Renal cortex interstitium (tissue), 11 donors: ENCODE results near the gene ALB. TPM values are rescaled to one million over a fixed set of nuclear protein-coding genes. Genes with fewer than 3 reads are reported as not detected.

Experiments used
- DNase-seq, 11 donors: peaks; one replicate each; pipeline ENCODE4 v3.0.0-alpha.2; 2013; ENCODE audit warnings: low read depth in 9 of 11, low spot score in 4 of 11; ENCODE audit errors: extremely low read depth in 1 of 11
- polyA plus RNA-seq, 3 donors: library from polyadenylated mRNA; unstranded; fragments of 120-200 nt; gene quantifications; one replicate each; pipeline ENCODE4 v1.2.1, GENCODE V29; 2013; ENCODE audit not compliant: insufficient read length in 3 of 3

Gene ALB
- polyA plus RNA-seq, 3 donors: 2.3 to 62.3 (median 2.9) TPM

- no peak for DNase-seq
These were observed 39.1 kb downstream of the ALB start for GRCh38 chr4:73443224-73443623.

GRCh38 chr4:73445383-73446335, 41.6 kb downstream of the ALB start:
- no peak for DNase-seq

- peak in 3 of 11 donors; percentile 2 to 11 (median 9) for DNase-seq
These were observed 42.4 kb downstream of the ALB start for GRCh38 chr4:73446336-73446938.

- DNase-seq: no peak
These were observed 43.6 kb downstream of the ALB start for GRCh38 chr4:73447671-73448070.

GRCh38 chr4:73448448-73449203, 44.5 kb downstream of the ALB start:
- no peak for DNase-seq

- DNase-seq: peak in 1 of 11 donors; percentile 2
These were observed 46.4 kb downstream of the ALB start for GRCh38 chr4:73450398-73451004.

- DNase-seq: no peak
These were observed 47.3 kb downstream of the ALB start for GRCh38 chr4:73451404-73451803.

GRCh38 chr4:73451981-73452747, 48.1 kb downstream of the ALB start:
- no peak for DNase-seq

- DNase-seq: no peak
These were observed 49.0 kb downstream of the ALB start for GRCh38 chr4:73452953-73453700.

GRCh38 chr4:73453701-73454005, 49.6 kb downstream of the ALB start:
- no peak for DNase-seq

GRCh38 chr4:73454920-73455319, 50.8 kb downstream of the ALB start:
- no peak for DNase-seq

- DNase-seq: no peak
These were observed 52.3 kb downstream of the ALB start for GRCh38 chr4:73456177-73457022.

- DNase-seq: no peak
These were observed 54.3 kb downstream of the ALB start for GRCh38 chr4:73458184-73459047.

GRCh38 chr4:73459048-73459421, 54.9 kb downstream of the ALB start:
- DNase-seq: no peak

- DNase-seq: no peak
These were observed 56.9 kb downstream of the ALB start for GRCh38 chr4:73460913-73461522.

- DNase-seq: no peak
These were observed 64.1 kb downstream of the ALB start for GRCh38 chr4:73468170-73468569.
